Measurements from ENCODE around the gene EPHB1.

The EPHB1 gene

GRCh38 chr3:134852132-134852531 lies 57.1 kb downstream of the EPHB1 start:
- no peak for DNase-seq (ENCODE audit: low read depth, low spot score)
- Histone ChIP-seq H3K36me3 (ENCODE audit: insufficient read depth, low read length) (no peaks in the 10 kb centered on the region), H3K9me3 (ENCODE audit: low read depth, low read length) (no peaks in the 10 kb centered on the region), H3K9ac (ENCODE audit: insufficient read length) (no peak overlapping the region), H3K4me3 (no peak overlapping the region), H3K27ac (no peak overlapping the region)
- TF ChIP-seq FOXP2 (optimal IDR thresholded peaks at IDR 0.05; ENCODE audit: control extremely low read depth, extremely low read length, insufficient read depth) = no peak
- TF ChIP-seq POLR2AphosphoS5 (IDR thresholded peaks at IDR 0.05; ENCODE audit: borderline replicate concordance, low read depth, low read length) = no peak
- no peak for TF ChIP-seq EZH2 (IDR thresholded peaks at IDR 0.05)

- no peak for DNase-seq (ENCODE audit: low read depth, low spot score)
These were observed 57.9 kb downstream of the EPHB1 start for GRCh38 chr3:134852893-134853351.

DNA sequence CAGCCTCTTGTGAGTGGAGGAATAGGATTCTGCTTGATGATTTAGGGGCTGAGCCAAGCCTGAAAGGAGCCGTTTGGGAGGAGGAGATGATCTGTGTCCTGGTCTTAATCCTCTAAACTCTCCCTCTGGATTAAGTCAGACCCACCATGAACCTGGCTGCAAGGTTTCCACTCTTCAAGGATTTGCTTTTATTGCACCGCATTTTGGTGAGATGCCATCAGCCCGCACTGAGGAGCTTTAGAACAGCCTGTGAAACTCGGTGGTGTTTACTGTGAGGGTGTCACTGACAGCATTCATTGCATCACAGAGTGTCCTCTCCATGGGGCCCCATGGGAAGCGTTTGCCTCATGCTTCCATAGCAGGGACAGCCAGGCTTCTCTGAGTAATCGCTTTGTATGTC lies 59.2 kb downstream of the EPHB1 start:
- Histone ChIP-seq H3K4me3 (no peak overlapping the region), H3K36me3 (ENCODE audit: insufficient read depth, low read length) (no peaks in the 10 kb centered on the region), H3K27ac (no peak overlapping the region), H3K9ac (ENCODE audit: insufficient read length) (no peak overlapping the region), H3K9me3 (ENCODE audit: low read depth, low read length) (no peaks in the 10 kb centered on the region)
- no peak for DNase-seq (ENCODE audit: low read depth, low spot score)
- TF ChIP-seq EZH2 (IDR thresholded peaks at IDR 0.05) = no peak
- TF ChIP-seq POLR2AphosphoS5 (IDR thresholded peaks at IDR 0.05; ENCODE audit: borderline replicate concordance, low read depth, low read length) = no peak
- no peak for TF ChIP-seq FOXP2 (optimal IDR thresholded peaks at IDR 0.05; ENCODE audit: control extremely low read depth, extremely low read length, insufficient read depth)

More at GRCh38 chr3:134852893-134853351, 57.9 kb downstream of the EPHB1 start:
- H3K9ac ChIP-seq (ENCODE audit: insufficient read length) = no peak overlapping the region
- TF ChIP-seq POLR2AphosphoS5 (IDR thresholded peaks at IDR 0.05; ENCODE audit: borderline replicate concordance, low read depth, low read length) = no peak
- no peaks in the 10 kb centered on the region for H3K9me3 ChIP-seq (ENCODE audit: low read depth, low read length)
- no peak overlapping the region for H3K4me3 ChIP-seq
- no peak overlapping the region for H3K27ac ChIP-seq
- H3K36me3 ChIP-seq (ENCODE audit: insufficient read depth, low read length) = no peaks in the 10 kb centered on the region

- DNase-seq (ENCODE audit: low read depth, low spot score) = no peak
These were observed 62.3 kb downstream of the EPHB1 start for GRCh38 chr3:134857356-134857755.

DNA sequence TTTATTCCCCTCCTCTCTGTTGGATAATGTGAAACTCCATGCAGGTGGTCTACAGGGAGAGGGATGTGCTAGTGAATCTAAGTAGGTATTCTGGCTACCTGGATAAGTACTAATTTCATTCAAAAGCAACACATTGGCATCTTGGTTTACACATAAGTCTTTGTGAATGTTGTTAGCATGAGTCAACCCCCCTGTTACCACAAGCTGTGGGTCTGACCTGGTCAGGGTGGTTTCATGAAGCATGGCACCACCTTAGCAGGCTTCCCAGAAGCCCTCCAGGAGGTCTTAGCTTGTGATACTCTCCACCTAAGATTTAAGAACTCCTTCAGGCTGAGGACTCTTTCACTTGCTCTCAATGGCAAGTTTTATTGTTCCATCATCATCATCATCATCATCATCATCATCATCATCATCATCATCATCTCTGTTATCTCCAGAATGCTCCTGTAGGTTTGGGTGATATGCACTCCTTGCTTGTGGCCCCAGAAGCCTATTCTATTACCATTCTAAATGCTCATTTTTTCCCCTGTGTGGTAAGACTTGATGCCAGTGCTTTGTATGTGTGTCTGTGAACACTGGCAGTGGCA lies 62.8 kb downstream of the EPHB1 start:
- TF ChIP-seq POLR2AphosphoS5 (IDR thresholded peaks at IDR 0.05; ENCODE audit: borderline replicate concordance, low read depth, low read length) = no peak
- no peak for TF ChIP-seq EZH2 (IDR thresholded peaks at IDR 0.05)
- TF ChIP-seq FOXP2 (optimal IDR thresholded peaks at IDR 0.05; ENCODE audit: control extremely low read depth, extremely low read length, insufficient read depth) = no peak
- no peaks in the 10 kb centered on the region for H3K36me3 ChIP-seq (ENCODE audit: insufficient read depth, low read length)
- no peak overlapping the region for H3K4me3 ChIP-seq
- H3K9ac ChIP-seq (ENCODE audit: insufficient read length) = no peak overlapping the region
- no peaks in the 10 kb centered on the region for H3K9me3 ChIP-seq (ENCODE audit: low read depth, low read length)
- no peak for DNase-seq (ENCODE audit: low read depth, low spot score)
- H3K27ac ChIP-seq = no peak overlapping the region

More at GRCh38 chr3:134857356-134857755, 62.3 kb downstream of the EPHB1 start:
- Histone ChIP-seq H3K36me3 (ENCODE audit: insufficient read depth, low read length) (no peaks in the 10 kb centered on the region), H3K27ac (no peak overlapping the region), H3K9ac (ENCODE audit: insufficient read length) (no peak overlapping the region), H3K9me3 (ENCODE audit: low read depth, low read length) (no peaks in the 10 kb centered on the region), H3K4me3 (no peak overlapping the region)
- no peak for TF ChIP-seq EZH2 (IDR thresholded peaks at IDR 0.05)
- TF ChIP-seq FOXP2 (optimal IDR thresholded peaks at IDR 0.05; ENCODE audit: control extremely low read depth, extremely low read length, insufficient read depth) = no peak

DNA sequence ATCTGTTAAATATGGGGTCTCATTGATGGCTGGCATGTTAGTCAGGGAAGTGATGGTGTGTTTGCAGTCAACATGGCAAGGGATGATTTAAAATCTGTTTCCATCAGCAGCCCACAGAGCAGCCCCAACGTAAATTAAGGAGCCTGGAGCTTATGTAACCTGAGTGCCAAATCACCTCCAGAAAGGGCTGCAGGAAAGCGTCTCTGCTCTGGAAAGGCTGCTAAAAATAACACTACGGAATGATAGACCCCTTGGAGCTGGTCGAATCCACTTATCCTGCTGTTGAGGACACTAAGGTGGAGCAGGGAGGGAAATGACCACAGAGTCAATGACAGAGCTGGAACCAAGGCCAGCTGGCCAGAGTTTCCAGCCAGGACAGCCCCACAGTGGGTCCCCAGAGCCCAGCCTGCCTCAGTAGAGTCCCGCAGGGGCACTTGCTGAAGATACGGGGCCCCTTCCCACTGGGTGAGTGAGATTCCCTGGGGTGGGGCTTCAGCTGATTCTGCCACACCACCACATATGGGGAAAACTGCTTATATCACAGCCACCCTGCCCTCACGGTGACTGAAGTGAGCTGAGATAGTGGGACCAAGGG lies 63.5 kb downstream of the EPHB1 start:
- Histone ChIP-seq H3K9me3 (ENCODE audit: low read depth, low read length) (no peaks in the 10 kb centered on the region), H3K4me3 (no peak overlapping the region), H3K36me3 (ENCODE audit: insufficient read depth, low read length) (no peaks in the 10 kb centered on the region), H3K27ac (no peak overlapping the region), H3K9ac (ENCODE audit: insufficient read length) (no peak overlapping the region)
- no peak for TF ChIP-seq POLR2AphosphoS5 (IDR thresholded peaks at IDR 0.05; ENCODE audit: borderline replicate concordance, low read depth, low read length)
- TF ChIP-seq FOXP2 (optimal IDR thresholded peaks at IDR 0.05; ENCODE audit: control extremely low read depth, extremely low read length, insufficient read depth) = no peak
- TF ChIP-seq EZH2 (IDR thresholded peaks at IDR 0.05) = no peak
- DNase-seq (ENCODE audit: low read depth, low spot score) = no peak

- no peak for DNase-seq (ENCODE audit: low read depth, low spot score)
- Histone ChIP-seq H3K36me3 (ENCODE audit: insufficient read depth, low read length) (no peaks in the 10 kb centered on the region), H3K4me3 (no peak overlapping the region), H3K27ac (no peak overlapping the region), H3K9ac (ENCODE audit: insufficient read length) (no peak overlapping the region), H3K9me3 (ENCODE audit: low read depth, low read length) (no peaks in the 10 kb centered on the region)
- no peak for TF ChIP-seq FOXP2 (optimal IDR thresholded peaks at IDR 0.05; ENCODE audit: control extremely low read depth, extremely low read length, insufficient read depth)
- no peak for TF ChIP-seq EZH2 (IDR thresholded peaks at IDR 0.05)
These were observed 64.3 kb downstream of the EPHB1 start for GRCh38 chr3:134859341-134859740.

DNA sequence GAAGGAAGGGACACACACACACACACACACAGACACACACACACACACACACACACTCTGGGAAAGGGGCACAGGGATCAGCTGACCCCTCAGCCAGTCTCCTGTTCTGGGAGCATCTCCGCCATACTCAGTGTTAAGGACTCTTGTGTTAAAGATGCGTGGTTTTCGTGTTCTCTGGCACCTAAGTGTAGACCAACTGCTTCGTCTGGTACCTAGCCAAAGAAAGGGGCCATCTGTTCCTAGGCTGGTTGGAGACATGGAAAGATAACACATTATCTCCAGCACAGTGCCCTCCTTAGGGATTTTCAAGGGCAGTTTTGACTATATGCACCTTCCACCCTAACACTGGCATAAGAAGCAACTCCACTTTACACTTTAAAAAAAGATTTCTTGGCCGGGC lies 65.1 kb downstream of the EPHB1 start:
- H3K27ac ChIP-seq = no peak overlapping the region
- TF ChIP-seq FOXP2 (optimal IDR thresholded peaks at IDR 0.05; ENCODE audit: control extremely low read depth, extremely low read length, insufficient read depth) (no peak), EZH2 (IDR thresholded peaks at IDR 0.05) (no peak), POLR2AphosphoS5 (IDR thresholded peaks at IDR 0.05; ENCODE audit: borderline replicate concordance, low read depth, low read length) (no peak)
- DNase-seq (ENCODE audit: low read depth, low spot score) = no peak
- H3K9me3 ChIP-seq (ENCODE audit: low read depth, low read length) = no peaks in the 10 kb centered on the region
- H3K4me3 ChIP-seq = no peak overlapping the region
- no peaks in the 10 kb centered on the region for H3K36me3 ChIP-seq (ENCODE audit: insufficient read depth, low read length)
- no peak overlapping the region for H3K9ac ChIP-seq (ENCODE audit: insufficient read length)

DNA sequence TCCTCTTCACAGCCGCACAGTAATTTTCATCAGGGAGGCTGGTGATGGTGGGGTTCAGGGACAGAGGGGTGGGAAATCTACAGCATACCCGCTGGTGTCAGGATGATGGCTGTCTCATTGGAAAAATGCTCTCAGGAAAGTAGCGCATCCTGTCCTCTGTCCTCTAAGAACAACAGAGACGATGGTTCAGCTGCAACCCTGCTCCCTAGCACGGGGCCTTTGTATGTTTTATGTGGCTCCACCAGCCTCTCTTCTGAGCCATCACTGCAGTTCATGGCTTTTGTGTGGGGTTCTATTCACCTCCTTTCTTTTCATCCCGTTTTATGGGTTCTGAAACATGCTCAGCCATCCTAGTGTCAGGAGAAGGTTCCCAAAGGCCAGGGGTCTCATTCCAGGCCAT lies 68.9 kb downstream of the EPHB1 start:
- no peak for DNase-seq (ENCODE audit: low read depth, low spot score)
- H3K9ac ChIP-seq (ENCODE audit: insufficient read length) = no peak overlapping the region
- TF ChIP-seq EZH2 (IDR thresholded peaks at IDR 0.05) (no peak), POLR2AphosphoS5 (IDR thresholded peaks at IDR 0.05; ENCODE audit: borderline replicate concordance, low read depth, low read length) (no peak), FOXP2 (optimal IDR thresholded peaks at IDR 0.05; ENCODE audit: control extremely low read depth, extremely low read length, insufficient read depth) (no peak)
- no peak overlapping the region for H3K27ac ChIP-seq
- no peaks in the 10 kb centered on the region for H3K36me3 ChIP-seq (ENCODE audit: insufficient read depth, low read length)
- no peaks in the 10 kb centered on the region for H3K9me3 ChIP-seq (ENCODE audit: low read depth, low read length)
- H3K4me3 ChIP-seq = no peak overlapping the region
